Bronchial epithelial cell (primary cell): ENCODE data around the gene CBL. TPM values are rescaled to one million over a fixed set of nuclear protein-coding genes. Genes with fewer than 3 reads are reported as not detected.

Source experiments
- DNase-seq: peaks from one replicate; pipeline ENCODE4 v3.0.0-alpha.2; 2010; ENCODE audit warnings: low read depth
- FAIRE-seq: peaks from 2 replicates; lab custom pipeline; 2011; peaks lifted over from hg19 to GRCh38; lab: Jason Lieb, UNC
- H3K27me3 ChIP-seq: 2 replicates; pipeline ENCODE4 v1.5.1; 2011; ENCODE audit warnings: low read length; ENCODE audit not compliant: control insufficient read depth, insufficient read depth
- H3K36me3 ChIP-seq: 2 replicates; pipeline ENCODE4 v1.5.1; 2011; ENCODE audit warnings: low read length; ENCODE audit not compliant: control insufficient read depth, insufficient read depth
- H3K4me3 ChIP-seq: 2 replicates; pipeline ENCODE4 v1.5.1; 2011; ENCODE audit warnings: mild to moderate bottlenecking, low read depth, low read length, control low read depth
- CTCF ChIP-seq: IDR thresholded peaks from 2 replicates; pipeline ENCODE4 v1.5.1; 2011; ENCODE audit warnings: mild to moderate bottlenecking, moderate library complexity, low read length, control low read depth, inconsistent platforms; ENCODE audit not compliant: insufficient read depth, severe bottlenecking
- total RNA-seq: library from RNA; depleted of rRNA; stranded (reverse); fragments of >200 nt; gene quantifications from 2 replicates; pipeline ENCODE4 v1.2.1, GENCODE V29; 2014

Gene CBL
- total RNA-seq, 1 donor from 2014 or later = 5.5 TPM

GRCh38 chr11:119319700-119320239 lies 113.6 kb downstream of the CBL start:
- no peak for DNase-seq

GRCh38 chr11:119320240-119320775 lies 114.2 kb downstream of the CBL start:
- FAIRE-seq = no peak
- Histone ChIP-seq H3K27me3 (no peaks in the 10 kb centered on the region), H3K4me3 (peak overlapping the region; percentile 41), H3K36me3 (no peaks in the 10 kb centered on the region)
- no peak for DNase-seq
- TF ChIP-seq CTCF = no peak

More at GRCh38 chr11:119319700-119320239, 113.6 kb downstream of the CBL start:
- TF ChIP-seq CTCF = no peak
- Histone ChIP-seq H3K36me3 (no peaks in the 10 kb centered on the region), H3K4me3 (no peak overlapping the region), H3K27me3 (no peaks in the 10 kb centered on the region)
- FAIRE-seq = no peak

GRCh38 chr11:119320776-119321524 lies 114.8 kb downstream of the CBL start:
- peak overlapping the region; percentile 41 for H3K4me3 ChIP-seq
- TF ChIP-seq CTCF = no peak
- no peaks in the 10 kb centered on the region for H3K27me3 ChIP-seq
- DNase-seq = no peak
- no peak for FAIRE-seq
- no peaks in the 10 kb centered on the region for H3K36me3 ChIP-seq

GRCh38 chr11:119322360-119322739 lies 116.2 kb downstream of the CBL start:
- Histone ChIP-seq H3K4me3 (no peak overlapping the region), H3K27me3 (no peaks in the 10 kb centered on the region), H3K36me3 (no peaks in the 10 kb centered on the region)
- TF ChIP-seq CTCF = no peak
- FAIRE-seq (no peak), DNase-seq (no peak)

DNA sequence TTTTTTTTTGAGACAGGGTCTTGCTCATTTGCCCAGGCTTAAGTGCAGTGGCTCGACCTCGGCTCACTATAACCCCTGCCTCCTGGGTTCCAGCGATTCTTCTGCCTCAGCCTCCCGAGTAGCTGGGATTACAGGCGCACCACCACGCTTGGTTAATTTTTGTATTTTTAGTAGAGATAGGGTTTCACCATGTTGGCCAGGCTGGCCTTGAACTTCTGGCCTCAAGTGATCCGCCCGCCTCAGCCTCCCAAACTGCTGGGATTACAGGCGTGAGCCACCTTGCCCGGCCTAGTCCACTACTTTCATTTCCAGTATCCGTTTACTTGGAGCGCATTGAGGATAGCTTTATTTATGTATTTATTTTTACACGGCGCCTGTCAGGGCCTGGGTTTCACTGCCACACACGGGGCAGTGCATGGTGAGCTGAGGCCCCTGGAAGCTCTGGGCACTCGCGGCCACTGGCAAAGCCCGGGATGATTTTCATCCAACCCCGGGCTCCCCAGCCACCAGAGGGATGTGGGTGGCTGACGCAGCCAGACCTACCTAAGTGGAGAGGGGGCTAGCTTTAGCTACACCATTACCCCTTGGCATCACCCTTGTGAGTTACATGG lies 116.9 kb downstream of the CBL start:
- Histone ChIP-seq H3K27me3 (no peaks in the 10 kb centered on the region), H3K36me3 (no peaks in the 10 kb centered on the region), H3K4me3 (no peak overlapping the region)
- TF ChIP-seq CTCF = no peak
- DNase-seq (no peak), FAIRE-seq (no peak)
